Measurements from ENCODE around the gene TFAM. TPM values are rescaled to one million over a fixed set of nuclear protein-coding genes. Genes with fewer than 3 reads are reported as not detected.
"Not testable (repeated sequence)": the region's sequence is repeated elsewhere in the genome, so short reads cannot be mapped to it uniquely, and the experiment has no call there.

Gene TFAM
- total RNA-seq, 1 donor, result 26.3 TPM

DNA sequence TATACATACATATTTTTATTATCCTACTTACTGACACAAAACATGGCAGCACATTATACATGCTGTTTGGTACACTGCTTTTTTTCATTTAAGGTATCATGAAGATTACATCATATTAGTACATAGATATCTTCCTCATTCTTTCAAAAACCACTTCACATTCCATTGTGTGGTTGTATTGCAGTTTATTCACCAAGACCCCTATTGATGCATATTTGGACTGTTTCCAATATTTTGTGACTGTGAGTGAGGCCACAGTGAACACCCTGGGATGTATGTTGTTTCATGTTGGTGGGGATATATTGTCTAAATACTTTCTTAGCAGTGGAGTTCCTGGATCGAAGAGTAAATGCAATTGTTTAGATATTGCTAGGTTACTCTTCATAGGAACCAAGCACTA is 39.0 kb downstream of the TFAM start:
- no peak for TF ChIP-seq CTCF (IDR thresholded peaks at IDR 0.05; ENCODE audit: insufficient read depth, low read depth, low read length)
- no peak overlapping the region for H3K4me3 ChIP-seq (ENCODE audit: low read depth, low read length)
- DNase-seq (ENCODE audit: low read depth), result no peak

DNA sequence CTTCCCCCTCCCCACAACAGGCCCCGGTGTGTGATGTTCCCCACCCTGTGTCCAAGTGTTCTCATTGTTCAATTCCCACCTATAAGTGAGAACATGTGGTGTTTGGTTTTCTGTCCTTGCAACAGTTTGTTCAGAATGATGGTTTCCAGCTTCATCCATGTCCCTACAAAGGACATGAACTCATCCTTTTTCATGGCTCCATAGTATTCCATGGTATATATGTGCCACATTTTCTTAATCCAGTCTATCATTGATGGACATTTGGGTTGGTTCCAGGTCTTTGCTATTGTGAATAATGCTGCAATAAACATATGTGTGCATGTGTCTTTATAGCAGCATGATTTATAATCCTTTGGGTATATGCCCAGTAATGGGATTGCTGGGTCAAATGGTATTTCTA is 43.2 kb downstream of the TFAM start:
- H3K4me3 ChIP-seq (ENCODE audit: low read depth, low read length), result not testable (repeated sequence)

DNA sequence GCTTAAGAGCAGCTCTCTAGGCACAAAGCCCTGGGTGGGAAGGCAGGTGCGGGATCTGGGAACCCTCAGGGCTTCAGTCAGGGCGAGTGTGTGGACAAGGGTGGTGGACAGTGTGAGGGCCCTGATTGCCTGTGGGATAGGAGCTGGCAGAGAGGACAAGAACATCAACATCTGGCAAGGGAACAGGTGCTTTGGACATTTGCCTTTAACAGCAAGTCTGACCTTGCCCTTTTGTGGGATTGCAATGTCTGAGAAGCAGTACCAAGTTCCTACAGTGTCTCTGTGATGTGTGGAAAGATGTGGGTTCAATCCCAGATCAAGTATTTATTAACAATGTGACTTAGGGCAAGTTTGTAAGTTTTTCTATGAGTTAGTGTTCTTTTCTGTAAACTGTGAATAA is 46.7 kb downstream of the TFAM start:
- H3K4me3 ChIP-seq (ENCODE audit: low read depth, low read length), result no peak overlapping the region
- TF ChIP-seq CTCF (IDR thresholded peaks at IDR 0.05; ENCODE audit: insufficient read depth, low read depth, low read length), result no peak
- DNase-seq (ENCODE audit: low read depth), result peak; percentile 14

More for the DNA sequence above, 43.2 kb downstream of the TFAM start:
- DNase-seq (ENCODE audit: low read depth), result not testable (repeated sequence)

- no peak for TF ChIP-seq CTCF (IDR thresholded peaks at IDR 0.05; ENCODE audit: insufficient read depth, low read depth, low read length)
- no peak for DNase-seq (ENCODE audit: low read depth)
- no peak overlapping the region for H3K4me3 ChIP-seq (ENCODE audit: low read depth, low read length)
Observed at GRCh38 chr10:58433066-58433465, 47.9 kb downstream of the TFAM start.

DNA sequence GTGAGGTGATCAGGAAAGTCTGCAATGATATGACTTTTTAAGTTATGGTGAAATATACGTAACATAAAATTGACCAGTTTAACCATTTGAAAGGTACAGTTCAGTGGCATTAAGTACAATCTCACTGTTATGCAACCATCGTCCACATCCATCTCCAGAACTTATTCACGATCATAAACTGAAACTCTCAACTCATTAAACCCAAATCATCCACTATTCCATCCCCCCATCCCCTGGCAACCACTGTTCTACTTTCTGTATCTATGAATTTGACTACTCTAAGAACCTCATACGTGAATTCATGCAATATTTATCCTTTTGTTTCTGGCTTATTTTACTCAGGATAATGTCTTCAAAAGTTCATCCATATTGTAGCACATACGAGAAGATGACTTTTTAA is 48.4 kb downstream of the TFAM start:
- DNase-seq (ENCODE audit: low read depth), result no peak
- H3K4me3 ChIP-seq (ENCODE audit: low read depth, low read length), result no peak overlapping the region
- TF ChIP-seq CTCF (IDR thresholded peaks at IDR 0.05; ENCODE audit: insufficient read depth, low read depth, low read length), result no peak

DNA sequence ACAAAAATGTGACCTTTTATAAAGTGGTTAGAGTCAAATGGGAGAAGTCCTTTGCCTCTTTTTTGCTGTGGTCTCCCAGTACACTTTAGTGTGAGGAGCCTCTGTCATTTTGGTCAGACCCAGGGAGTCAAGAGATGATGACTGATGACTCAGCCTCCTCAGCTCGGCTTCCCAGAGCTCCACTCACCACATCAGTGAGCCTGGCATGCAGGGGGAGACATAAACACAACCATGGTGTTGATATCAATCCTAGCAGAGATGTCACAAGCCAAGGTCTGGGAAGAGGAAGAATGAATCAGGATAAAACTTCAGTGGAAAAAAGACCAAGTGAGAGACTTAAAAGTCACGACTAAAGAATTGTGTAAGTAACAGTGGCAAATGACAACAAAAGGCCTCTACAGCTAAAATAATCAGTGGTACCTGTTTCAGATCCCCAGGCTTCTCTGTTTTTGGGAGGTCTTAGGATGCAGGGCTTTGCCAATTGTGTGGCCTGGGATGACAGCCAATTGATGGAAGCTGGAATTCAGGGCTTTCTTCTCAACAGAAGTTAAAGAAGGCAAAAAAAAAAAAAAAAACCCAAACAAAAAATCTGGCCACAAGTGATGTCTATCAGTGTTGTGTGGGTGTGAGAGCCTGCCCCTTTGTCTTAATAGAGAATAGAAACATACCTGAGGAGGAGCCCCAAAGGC is 50.2 kb downstream of the TFAM start:
- H3K4me3 ChIP-seq (ENCODE audit: low read depth, low read length), result no peak overlapping the region
- TF ChIP-seq CTCF (IDR thresholded peaks at IDR 0.05; ENCODE audit: insufficient read depth, low read depth, low read length), result no peak
- peak; percentile 94 for DNase-seq (ENCODE audit: low read depth)

GRCh38 chr10:58436071-58436470 is 50.9 kb downstream of the TFAM start:
- no peak overlapping the region for H3K4me3 ChIP-seq (ENCODE audit: low read depth, low read length)
- TF ChIP-seq CTCF (IDR thresholded peaks at IDR 0.05; ENCODE audit: insufficient read depth, low read depth, low read length), result no peak
- no peak for DNase-seq (ENCODE audit: low read depth)
